MCF 10A (cell line): ENCODE data around the gene NECTIN3. TPM values are rescaled to one million over a fixed set of nuclear protein-coding genes. Genes with fewer than 3 reads are reported as not detected.

Experiments
- BruUV-seq: library from RNA; stranded (reverse); fragments of 400-500 nt; replicated peaks from 2 replicates; lab custom pipeline; 2021; lab: Mats Ljungman, UMichigan
- CTCF ChIA-PET: fragments of 300-600 bp; sonication (Branson Sonifier 250); formaldehyde crosslinking; extraction: SDS; loops from one replicate; lab custom pipeline; 2021; ENCODE audit warnings: antibody characterized with exemption, inconsistent platforms; lab: Yijun Ruan, JAX
- POLR2A ChIA-PET: fragments of 300-600, 350-650 bp; sonication (Branson Sonifier 250); formaldehyde crosslinking; extraction: SDS; loops from one replicate; lab custom pipeline; 2020; ENCODE audit warnings: antibody characterized with exemption, inconsistent platforms; lab: Yijun Ruan, JAX
- DNase-seq: peaks from one replicate; pipeline ENCODE4 v3.0.0-alpha.2; 2018; ENCODE audit not compliant: unreplicated experiment
- H3K27ac Mint-ChIP-seq: one replicate; pipeline ENCODE4 v1.8.0; 2022; ENCODE audit warnings: mild to moderate bottlenecking, low read depth, mixed read lengths; ENCODE audit not compliant: unreplicated experiment
- H3K27me3 Mint-ChIP-seq: one replicate; pipeline ENCODE4 v1.8.0; 2022; ENCODE audit warnings: mixed read lengths; ENCODE audit not compliant: insufficient read depth, unreplicated experiment
- H3K36me3 Mint-ChIP-seq: one replicate; pipeline ENCODE4 v1.8.0; 2022; ENCODE audit warnings: mild to moderate bottlenecking, moderate library complexity, mixed read lengths; ENCODE audit not compliant: insufficient read depth, unreplicated experiment
- H3K4me1 Mint-ChIP-seq: one replicate; pipeline ENCODE4 v1.8.0; 2022; ENCODE audit warnings: mixed read lengths; ENCODE audit not compliant: insufficient read depth, unreplicated experiment
- H3K4me3 Mint-ChIP-seq: one replicate; pipeline ENCODE4 v1.8.0; 2022; ENCODE audit warnings: mild to moderate bottlenecking, moderate library complexity, mixed read lengths; ENCODE audit not compliant: unreplicated experiment
- H3K9me3 Mint-ChIP-seq: one replicate; pipeline ENCODE4 v1.8.0; 2022; ENCODE audit warnings: mixed read lengths; ENCODE audit not compliant: unreplicated experiment
- intact Hi-C: fragments of 100-400 bp; cut with micrococcal nuclease; formaldehyde crosslinking; loops from 2 replicates; pipeline ENCODE4 v1.14.1; 2022
- total RNA-seq: library from RNA; stranded (reverse); gene quantifications from 2 replicates; pipeline ENCODE4 v1.2.3, GENCODE V29; 2022
- TF ChIP-seq, protein P1 (sequence below): fragments of 200-600 bp; IDR thresholded peaks from one replicate; pipeline ENCODE4 v1.8.0; 2022; ENCODE audit warnings: antibody characterized with exemption, mild to moderate bottlenecking; ENCODE audit not compliant: unreplicated experiment

Gene NECTIN3
- total RNA-seq, 1 experiment from 2014 or later = 25.6 TPM

DNA sequence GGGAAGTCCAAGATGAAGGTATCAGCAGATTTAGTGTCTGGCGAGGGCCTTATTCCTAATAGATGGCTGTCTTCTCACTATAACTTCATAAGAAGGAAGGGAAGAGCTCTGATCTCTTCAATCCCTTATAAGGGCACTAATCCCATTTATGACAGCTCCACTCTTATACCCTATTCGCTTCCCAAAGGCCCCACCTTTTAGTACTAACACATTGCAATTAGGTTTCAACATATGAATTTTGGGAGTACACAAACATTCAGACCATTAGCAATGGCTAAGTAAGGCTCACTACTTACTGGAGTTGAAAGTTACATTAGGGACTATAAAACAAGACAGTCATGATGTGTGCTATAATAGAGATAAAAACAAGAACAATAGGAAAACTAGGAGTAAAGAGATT lies 118.9 kb downstream of the NECTIN3 start:
- H3K4me3 Mint-ChIP-seq = no peak overlapping the region
- no peak overlapping the region for H3K27ac Mint-ChIP-seq
- CTCF ChIA-PET = no interaction called here
- DNase-seq = no peak
- H3K4me1 Mint-ChIP-seq = no peaks in the 10 kb centered on the region
- TF ChIP-seq, protein P1, sequence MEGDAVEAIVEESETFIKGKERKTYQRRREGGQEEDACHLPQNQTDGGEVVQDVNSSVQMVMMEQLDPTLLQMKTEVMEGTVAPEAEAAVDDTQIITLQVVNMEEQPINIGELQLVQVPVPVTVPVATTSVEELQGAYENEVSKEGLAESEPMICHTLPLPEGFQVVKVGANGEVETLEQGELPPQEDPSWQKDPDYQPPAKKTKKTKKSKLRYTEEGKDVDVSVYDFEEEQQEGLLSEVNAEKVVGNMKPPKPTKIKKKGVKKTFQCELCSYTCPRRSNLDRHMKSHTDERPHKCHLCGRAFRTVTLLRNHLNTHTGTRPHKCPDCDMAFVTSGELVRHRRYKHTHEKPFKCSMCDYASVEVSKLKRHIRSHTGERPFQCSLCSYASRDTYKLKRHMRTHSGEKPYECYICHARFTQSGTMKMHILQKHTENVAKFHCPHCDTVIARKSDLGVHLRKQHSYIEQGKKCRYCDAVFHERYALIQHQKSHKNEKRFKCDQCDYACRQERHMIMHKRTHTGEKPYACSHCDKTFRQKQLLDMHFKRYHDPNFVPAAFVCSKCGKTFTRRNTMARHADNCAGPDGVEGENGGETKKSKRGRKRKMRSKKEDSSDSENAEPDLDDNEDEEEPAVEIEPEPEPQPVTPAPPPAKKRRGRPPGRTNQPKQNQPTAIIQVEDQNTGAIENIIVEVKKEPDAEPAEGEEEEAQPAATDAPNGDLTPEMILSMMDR = no peak
- H3K36me3 Mint-ChIP-seq = no peaks in the 10 kb centered on the region
- intact Hi-C loops = no loop called here
- no peaks in the 10 kb centered on the region for H3K27me3 Mint-ChIP-seq
- POLR2A ChIA-PET = no interaction called here
- BruUV-seq = no TSS peak
- H3K9me3 Mint-ChIP-seq = no peaks in the 10 kb centered on the region

DNA sequence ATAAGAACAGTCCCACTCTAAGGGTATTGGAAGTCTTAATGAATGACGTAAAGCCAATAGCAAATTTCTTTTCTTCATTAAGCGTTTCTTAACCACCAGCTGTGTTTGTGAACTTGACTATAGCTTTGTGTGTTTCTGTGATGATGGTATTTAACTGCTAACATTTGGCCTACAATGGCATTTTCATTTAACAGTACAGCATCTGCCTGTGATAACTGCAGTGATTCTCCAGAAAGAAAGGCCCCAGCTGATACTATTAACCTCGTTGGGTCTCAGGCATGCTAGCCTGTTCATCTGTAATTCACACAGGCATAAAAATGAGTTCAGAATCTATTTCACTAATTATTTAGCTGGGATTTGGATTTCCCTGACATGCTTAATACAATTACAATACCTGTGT lies 121.9 kb downstream of the NECTIN3 start:
- Mint-ChIP-seq H3K4me1 (no peaks in the 10 kb centered on the region), H3K36me3 (no peaks in the 10 kb centered on the region), H3K9me3 (no peaks in the 10 kb centered on the region), H3K27me3 (no peaks in the 10 kb centered on the region), H3K27ac (no peak overlapping the region), H3K4me3 (no peak overlapping the region)
- intact Hi-C loops = no loop called here
- BruUV-seq = no TSS peak
- CTCF ChIA-PET = interaction anchor here (0.6 kb wide), 1 partner anchor 404 kb away, joined by 3 read pairs; no protein-coding TSS in a partner anchor
- DNase-seq = no peak
- POLR2A ChIA-PET = interaction anchor here (0.8 kb wide), 1 partner anchor 47 kb away, joined by 3 read pairs; no protein-coding TSS in a partner anchor
- TF ChIP-seq, protein P1 = no peak

DNA sequence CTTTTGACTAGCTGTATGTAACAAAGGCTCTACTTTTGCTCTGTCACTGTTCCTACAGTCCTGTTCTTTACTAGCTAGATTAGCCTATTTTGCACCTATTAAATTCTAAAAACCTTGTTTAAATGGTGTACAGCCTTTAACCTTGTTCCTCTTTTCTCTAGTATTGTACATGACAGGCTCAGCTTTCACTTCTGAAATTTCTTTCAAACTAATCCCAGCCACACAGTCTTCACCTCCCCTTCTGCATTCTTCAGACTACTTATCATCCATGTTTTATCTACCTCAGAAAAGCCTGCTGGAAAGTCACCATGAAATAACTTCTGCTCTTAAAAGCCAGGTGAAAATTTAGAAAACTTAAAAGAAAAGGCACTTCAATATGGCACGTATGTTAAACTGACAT lies 122.4 kb downstream of the NECTIN3 start:
- H3K4me1 Mint-ChIP-seq = no peaks in the 10 kb centered on the region
- intact Hi-C loops = no loop called here
- no peaks in the 10 kb centered on the region for H3K36me3 Mint-ChIP-seq
- ChIA-PET CTCF (interaction anchor here (0.6 kb wide), 1 partner anchor 1533 kb away, joined by 3 read pairs; no protein-coding TSS in a partner anchor), POLR2A (interaction anchor here (0.8 kb wide), 1 partner anchor 47 kb away, joined by 3 read pairs; no protein-coding TSS in a partner anchor)
- no peaks in the 10 kb centered on the region for H3K9me3 Mint-ChIP-seq
- H3K27me3 Mint-ChIP-seq = no peaks in the 10 kb centered on the region
- H3K4me3 Mint-ChIP-seq = no peak overlapping the region
- no TSS peak for BruUV-seq
- DNase-seq = no peak
- TF ChIP-seq, protein P1 = no peak
- peak overlapping the region; percentile 35 for H3K27ac Mint-ChIP-seq

DNA sequence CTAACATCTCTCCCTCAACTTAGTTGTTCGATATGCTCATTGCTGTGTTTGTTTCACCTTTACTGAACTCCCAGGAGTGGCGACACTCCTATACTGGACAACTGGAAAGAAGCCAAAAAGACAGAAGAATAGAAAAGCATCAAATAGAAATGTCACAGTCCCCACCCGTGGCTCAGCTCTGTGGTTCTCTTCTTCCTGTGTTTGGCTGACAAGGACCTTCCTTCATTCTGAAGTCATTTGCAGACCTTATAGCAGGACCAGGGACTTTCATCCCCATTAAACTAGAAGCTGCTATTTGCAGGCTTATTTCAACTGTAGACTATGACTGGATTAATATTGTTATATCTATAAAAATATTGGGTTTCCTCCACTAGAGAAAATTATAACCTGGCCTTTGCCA lies 125.9 kb downstream of the NECTIN3 start:
- ChIA-PET POLR2A (interaction anchor here (0.6 kb wide), 1 partner anchor 114 kb away, joined by 4 read pairs; no protein-coding TSS in a partner anchor), CTCF (interaction anchor here (0.6 kb wide), 1 partner anchor 1986 kb away, joined by 5 read pairs; no protein-coding TSS in a partner anchor)
- Mint-ChIP-seq H3K27ac (no peak overlapping the region), H3K9me3 (no peaks in the 10 kb centered on the region), H3K4me1 (no peaks in the 10 kb centered on the region), H3K36me3 (no peaks in the 10 kb centered on the region), H3K4me3 (no peak overlapping the region), H3K27me3 (no peaks in the 10 kb centered on the region)
- DNase-seq = no peak
- intact Hi-C loops = no loop called here
- BruUV-seq = no TSS peak
- TF ChIP-seq, protein P1 = no peak
